NOMO-1 treated with dmso at 0.1 percent for 144 hours (cell line): ENCODE results near the gene MYT1.
A peak's percentile ranks its signal among the peaks of the same experiment; 100 is the strongest.
"Not testable (repeated sequence)": the region's sequence is repeated elsewhere in the genome, so short reads cannot be mapped to it uniquely, and the experiment has no call there.

ENCODE experiments used
- DNase-seq: peaks from one replicate; lab custom pipeline; 2025; ENCODE audit not compliant: unreplicated experiment; lab: John Stamatoyannopoulos, UW

MYT1 gene

DNA sequence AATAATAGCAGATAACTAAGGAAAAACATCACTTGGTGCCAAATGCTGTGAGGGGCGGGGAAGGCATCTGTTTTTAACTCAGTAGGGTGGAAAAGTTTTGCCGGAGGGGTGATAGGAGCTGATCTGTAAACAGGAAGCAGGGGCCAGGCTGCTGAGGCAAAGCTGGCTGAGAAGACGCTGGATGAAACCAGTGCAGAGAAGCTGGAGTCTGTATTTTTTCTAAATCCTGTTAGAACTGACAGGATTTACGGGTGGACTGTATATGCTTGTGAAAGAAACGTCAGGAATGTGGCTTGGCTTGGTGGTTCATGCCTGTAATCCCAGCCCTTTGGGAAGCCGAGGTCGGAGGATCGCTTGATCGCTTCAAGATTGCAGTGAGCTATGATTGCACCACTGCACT lies 96.9 kb downstream of the MYT1 start:
- no peak for DNase-seq

DNA sequence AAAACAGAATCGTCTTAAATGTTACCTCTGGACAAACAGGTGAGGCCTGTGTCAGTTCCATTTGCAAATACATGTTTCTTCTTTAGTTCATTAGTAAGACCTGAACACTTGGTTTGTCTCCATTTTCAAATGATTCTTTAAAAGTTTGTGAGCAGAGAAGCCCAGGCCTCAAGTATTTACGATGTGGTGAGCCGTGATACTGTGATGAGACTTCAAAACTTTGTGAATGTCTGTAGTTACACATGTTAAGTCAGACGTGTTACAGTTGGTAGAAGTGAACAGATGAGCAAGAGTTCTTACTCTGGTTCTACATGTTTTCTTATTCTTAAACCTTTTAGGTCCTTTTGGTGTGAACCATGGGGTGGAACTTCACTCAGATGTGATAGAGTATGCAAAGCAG lies 99.8 kb downstream of the MYT1 start:
- DNase-seq: no peak

DNA sequence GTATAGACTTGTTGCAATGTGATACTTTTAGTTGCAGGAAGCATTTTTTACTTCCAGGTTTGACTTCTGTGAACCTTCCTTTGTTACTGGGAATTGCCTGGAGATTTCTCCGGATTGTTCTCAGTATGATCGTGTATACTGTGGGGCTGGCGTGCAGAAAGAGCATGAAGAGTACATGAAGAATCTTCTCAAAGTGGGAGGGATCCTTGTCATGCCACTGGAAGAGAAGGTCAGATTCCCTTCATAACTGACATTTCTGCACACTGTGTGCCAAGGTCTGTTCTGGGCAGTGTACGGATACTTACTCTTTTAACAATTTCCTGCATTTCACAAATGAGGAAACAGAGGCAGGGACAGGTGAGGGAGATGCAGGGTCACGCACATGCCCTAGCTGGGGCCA lies 100.9 kb downstream of the MYT1 start:
- DNase-seq: no peak

DNA sequence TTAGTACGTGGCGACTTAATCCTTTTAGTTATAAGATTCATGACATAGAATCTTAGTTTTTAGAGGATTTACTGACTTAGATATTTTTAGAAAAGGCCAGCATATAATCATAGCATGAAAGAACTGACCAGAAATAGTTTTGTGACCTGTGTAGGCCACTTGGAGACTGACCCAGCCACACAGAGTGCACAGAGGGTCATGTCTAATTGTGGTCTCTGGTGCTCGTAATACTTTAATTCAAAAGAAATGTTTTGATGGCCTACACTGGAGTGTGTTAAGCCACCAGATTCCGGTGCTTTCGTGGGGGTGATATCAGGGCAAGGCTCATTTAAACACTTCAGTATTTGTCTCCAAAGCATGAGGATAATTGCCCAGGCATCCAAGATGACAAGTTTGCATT lies 102.7 kb downstream of the MYT1 start:
- no peak for DNase-seq

DNA sequence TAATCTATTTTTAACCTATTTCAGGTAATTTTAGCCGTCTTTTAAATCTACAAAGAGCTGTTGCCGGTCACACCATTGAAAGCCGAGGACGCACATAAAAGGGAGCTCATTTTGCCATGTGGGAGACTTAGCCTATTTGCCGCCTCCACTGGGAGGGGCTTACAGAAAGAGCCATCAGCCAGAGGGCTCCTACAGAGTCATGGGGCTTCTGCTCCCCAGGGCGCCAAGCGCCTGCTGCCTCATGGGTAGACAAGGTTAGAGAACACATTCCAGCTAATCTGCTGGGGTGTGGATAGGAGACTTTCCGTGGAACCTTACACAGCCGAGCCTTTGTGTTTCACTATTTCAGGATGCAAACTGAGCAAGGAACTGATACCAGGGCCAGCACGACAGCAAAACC lies 103.9 kb downstream of the MYT1 start:
- DNase-seq: no peak

DNA sequence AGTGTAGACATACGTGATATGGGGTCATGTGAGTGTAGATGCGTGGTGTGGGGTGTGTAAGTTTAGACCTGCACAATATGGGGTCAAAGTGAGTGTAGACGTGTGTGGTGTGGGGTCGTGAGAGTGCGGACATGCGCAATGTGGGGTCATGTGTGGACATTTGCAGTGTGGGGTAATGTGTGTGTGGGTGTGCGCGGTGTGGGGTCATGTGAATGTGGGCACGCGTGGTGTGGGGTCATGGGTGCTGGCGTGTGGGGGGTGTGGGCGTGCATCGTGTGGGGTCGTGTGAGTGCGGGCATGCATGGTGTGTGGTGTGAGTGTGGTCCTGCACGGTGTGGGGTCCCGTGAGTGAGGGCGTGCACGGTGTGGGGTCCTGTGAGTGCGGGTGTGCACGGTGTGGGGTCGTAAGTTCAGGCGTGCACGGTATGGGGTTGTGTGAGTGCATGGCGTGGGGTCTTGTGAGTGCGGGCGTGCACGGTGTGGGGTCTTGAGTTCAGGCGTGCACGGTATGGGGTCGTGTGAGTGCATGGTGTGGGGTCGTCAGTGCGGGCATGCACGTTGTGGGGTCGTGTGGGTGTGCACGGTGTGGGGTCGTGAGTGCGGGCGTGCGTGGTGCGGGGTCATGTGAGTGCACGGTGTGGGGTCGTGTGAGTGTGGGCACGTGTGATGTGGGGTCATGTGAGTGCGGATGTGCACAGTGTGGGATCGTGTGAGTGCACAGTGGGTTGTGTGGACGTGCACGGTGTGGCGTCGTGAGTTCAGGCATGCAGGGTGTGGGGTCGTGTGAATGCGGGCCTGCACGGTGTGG lies 105.6 kb downstream of the MYT1 start:
- DNase-seq: no peak

DNA sequence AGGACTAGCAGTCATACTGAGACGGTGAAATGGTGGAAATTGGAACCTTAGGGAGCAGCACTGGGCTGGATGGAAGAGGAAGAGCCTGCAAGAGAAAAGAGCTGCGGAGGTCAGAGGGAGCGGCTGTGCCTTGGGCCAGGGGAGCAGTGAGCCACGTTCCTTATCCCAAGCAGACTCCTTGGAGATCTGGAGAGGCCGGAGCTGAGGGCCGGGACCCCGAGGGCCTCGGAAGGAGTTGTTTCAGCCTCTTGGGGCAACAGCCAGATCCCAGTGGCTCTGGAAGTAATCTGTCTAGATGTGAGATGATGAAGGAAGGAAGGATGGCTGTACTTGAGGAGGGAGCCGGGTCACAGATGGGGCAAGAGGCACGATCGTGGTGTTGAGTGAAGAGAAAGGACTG lies 107.4 kb downstream of the MYT1 start:
- DNase-seq: no peak

DNA sequence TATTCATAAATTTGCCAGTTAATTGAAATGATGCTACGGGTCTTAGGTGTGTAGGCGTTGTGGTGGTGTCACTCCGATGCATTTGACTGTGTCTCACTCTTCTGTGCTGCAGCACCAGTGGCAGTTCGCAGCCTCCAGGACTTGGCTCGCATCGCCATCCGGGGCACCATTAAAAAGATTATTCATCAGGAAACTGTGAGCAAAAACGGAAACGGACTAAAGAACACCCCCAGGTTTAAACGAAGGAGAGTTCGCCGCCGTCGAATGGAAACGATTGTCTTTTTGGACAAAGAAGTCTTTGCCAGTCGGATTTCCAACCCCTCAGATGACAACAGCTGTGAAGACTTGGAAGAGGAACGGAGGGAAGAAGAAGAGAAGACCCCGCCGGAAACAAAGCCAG lies 108.9 kb downstream of the MYT1 start:
- DNase-seq: no peak

DNA sequence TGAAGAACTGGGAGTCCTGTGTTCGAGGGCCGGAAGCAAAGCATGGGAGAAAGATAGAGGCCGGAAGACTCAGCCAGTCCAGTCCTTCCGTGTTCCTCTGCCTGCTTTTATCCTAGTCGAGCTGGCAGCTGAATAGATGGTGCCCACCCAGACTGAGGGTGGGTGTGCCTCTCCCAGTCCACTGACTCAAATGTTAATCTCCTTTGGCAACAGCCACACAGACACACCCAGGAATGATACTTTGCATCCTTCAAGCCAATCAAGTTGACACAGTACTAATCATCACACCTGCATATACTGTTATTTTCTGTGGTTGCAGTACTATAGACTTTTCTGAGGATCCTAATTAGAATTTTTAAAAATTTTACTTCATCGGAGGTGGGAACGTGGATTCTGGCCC lies 112.6 kb downstream of the MYT1 start:
- DNase-seq: no peak

DNA sequence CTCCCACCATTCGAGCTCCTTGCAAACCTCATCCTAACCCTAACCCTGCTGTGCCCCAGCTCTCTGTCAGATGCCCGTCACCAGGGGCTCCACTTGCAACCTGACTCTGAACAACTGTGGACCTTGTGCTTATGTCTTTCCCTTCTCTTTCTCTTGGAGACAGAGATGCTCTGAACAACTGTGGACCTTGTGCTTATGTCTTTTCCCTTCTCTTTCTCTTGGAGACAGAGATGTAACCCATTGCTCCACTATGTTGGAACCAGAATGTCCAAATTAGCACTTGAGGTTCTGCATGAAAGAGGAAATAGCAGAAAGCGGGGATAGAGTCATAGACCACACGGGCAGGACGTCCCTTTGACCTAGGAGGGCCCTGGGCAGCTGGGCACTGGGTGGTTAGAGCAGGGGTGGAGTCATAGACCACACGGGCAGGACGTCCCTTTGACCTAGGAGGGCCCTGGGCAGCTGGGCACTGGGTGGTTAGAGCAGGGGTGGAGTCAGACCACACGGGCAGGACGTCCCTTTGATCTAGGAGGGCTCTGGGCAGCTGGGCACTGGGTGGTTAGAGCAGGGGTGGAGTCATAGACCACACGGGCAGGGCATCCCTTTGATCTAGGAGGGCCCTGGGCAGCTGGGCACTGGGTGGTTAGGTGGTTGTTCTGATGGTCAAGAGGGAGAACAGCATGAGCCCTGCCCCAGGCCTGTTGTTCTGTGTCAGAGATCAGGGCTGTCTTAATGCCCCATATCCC lies 113.5 kb downstream of the MYT1 start:
- DNase-seq: no peak

DNA sequence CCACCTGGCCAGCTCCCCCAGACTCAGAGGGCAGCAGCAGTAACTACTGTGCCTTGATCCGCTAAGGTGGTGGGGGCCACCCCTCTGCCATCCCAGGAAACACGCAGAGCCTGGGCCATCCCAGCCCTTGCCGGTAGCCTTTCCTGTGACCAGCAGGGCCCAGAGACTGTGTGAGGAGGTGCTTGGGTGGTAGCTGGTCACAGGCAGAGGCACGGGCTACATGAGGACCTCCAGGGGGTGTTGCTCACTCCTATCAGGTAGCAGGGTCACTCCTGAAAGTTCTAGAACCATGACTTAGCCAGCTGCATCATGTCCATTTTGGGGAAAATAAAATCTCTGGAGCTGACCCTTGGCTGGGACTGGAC lies 114.0 kb downstream of the MYT1 start:
- no peak for DNase-seq

DNA sequence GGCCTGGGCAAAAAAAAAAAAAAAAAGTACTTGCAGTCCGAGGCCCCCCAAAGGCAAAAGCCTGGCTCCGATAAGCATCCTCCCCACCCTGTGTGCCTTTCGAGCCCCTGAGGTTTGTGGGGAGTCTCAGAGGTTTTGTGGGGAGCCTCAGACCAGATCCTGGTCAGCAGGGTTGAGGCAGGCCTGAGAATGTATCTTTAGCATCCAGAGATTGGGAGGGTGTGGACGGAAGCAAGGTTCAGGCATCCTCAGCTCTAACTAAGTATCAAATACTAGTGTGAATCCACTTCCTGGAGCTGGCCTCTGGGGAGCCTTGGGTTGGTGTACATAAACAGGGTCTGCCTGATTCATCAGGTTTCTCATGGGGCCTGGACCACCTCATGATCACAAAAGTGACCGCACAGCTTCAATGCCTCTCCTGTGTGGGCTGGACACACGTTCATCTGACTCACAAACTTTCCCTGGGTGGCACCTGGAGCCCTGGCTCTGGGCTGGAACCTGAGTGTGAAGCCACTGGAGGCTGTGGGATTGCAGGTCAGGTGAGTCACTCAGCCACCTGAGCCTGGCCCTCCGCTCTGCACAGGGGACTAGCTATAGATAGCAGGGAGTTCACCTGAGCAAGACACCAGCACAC lies 115.7 kb downstream of the MYT1 start:
- no peak for DNase-seq

DNA sequence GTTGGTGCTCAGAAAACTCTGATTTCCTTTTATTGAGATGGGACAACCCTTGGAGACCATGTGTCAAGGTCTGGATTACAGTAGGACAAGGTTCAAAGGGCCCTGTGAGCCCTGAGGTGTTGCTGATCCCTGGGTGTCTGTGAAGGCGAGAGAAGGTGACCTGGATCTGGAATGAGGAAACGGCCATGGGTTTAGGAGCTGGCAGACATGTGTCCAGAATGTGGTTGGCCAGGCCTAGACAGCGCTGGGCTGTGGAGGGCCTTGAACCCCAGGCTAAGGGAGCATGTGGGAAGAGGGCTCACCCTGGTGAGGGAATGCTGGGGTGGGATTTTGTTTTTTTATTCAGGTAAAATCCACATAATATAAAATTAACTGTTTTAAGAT lies 116.2 kb downstream of the MYT1 start:
- DNase-seq: no peak

DNA sequence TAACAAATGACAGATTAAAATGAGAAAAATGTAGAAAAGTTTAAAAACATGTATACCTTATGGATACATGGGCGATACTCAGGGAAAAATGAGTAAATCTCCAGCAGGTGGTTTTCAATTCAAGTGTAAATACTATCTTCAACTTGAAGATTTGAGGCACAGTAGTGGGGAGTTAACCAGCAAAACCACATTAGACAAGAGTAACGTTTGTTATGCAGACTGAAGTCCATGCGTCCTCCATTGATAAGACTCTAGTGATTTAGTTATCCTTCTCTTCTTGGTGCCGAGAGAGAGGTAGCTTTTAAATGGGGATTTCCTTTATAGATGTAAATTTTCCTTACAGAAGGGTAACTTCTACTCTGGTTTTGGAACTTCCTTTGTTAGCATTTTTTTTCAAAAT lies 119.4 kb downstream of the MYT1 start:
- DNase-seq: no peak

DNA sequence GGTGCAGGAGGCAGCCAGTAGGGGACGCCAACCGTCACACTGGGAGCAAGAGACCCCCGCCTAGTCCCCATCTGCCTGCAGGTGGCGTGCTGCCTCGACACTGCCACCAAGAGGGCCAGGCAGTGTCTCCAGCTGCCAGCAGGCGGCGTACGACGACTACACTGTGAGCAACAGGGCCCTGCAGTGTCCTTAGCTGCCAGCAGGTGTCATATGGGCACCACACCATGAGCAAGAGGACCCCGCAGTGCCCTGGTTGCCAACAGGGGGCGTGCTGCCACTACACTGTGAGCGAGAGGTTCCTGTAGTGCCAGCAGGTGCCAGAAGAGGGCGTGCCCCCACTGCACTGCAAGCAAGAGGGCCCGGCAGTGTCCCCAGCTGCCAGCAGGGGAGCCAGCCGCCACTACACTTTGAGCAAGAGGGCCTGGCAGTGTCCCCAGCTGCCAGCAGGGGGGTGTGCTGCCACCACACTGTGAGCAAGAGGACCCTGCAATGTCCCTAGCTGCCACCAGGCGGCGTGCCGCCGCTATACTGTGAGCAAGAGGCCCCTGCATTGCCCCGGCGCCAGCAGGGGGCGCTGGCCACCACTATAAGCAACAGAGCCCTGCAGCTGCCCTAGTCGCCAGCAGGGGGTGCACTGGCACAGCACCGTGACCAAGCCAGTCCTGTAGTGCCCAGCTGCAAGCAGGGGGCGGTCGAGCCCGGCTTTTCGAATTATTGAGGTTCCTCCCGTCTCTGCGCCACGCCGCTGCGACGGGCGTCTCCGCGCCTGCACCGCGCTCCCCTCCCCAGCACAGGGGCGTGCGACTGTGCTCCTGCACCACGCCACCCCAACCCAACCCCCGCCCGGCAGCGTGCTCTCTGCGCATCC lies 121.6 kb downstream of the MYT1 start:
- DNase-seq: peak; percentile 2

DNA sequence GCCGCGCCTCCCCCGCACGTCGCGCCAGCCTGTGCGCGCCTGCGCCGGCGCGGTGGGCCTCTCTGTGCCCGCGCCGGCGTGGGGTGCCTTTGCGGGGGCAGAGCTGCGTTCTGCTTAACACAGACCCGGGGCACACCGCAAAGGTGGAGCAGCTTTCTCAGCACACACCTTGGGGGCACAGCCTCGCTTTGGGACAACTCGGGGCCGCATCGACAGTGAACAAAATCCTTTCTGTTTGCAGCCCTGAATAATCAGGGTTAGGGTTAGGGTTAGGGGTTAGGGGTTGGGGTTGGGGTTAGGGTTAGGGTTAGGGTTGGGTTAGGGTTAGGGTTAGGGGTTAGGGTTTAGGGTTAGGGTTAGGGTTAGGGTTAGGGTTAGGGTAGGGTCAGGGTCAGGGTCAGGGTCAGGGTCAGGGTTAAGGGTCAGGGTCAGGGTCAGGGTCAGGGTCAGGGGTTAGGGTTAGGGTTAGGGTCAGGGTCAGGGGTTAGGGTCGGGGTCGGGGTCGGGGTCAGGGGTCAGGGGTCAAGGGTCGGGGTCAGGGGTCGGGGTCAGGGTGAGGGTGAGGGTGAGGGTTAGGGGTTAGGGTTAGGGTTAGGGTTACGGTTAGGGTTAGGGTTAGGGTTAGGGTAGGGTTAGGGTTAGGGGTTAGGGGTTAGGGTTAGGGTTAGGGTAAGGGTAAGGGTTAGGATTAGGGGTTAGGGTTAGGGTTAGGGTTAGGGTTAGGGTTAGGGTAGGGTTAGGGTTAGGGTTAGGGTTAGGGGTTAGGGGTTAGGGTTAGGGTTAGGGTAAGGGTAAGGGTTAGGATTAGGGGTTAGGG lies 122.4 kb downstream of the MYT1 start:
- DNase-seq: not testable (repeated sequence)

DNA sequence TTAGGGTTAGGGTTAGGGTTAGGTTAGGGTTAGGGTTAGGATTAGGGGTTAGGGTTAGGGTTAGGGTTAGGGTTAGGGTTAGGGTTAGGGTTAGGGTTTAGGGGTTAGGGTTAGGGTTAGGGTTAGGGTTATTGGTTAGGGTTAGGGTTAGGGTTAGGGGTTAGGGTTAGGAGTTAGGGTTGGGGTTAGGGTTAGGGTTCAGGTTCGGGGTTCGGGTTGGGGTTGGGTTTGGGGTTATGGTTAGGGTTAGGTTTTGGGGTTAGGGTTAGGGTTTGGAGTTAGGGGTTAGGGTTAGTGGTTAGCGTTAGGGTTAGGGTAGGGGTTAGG lies 123.0 kb downstream of the MYT1 start:
- not testable (repeated sequence) for DNase-seq
